RWPE2 (cell line): ENCODE results near the gene ATP2A3.

Source experiments
- ATAC-seq: fragments of 200-7000 bp; cut with Tn5 transposase; 3 replicates; pipeline ENCODE4 v1.9.1; 2021; ENCODE audit warnings: low read depth
- DNase-seq: peaks from one replicate; pipeline ENCODE4 v3.0.0-alpha.2; 2020; ENCODE audit warnings: low spot score
- H3K27ac ChIP-seq: fragments of 450-650 bp; 2 replicates; pipeline ENCODE4 v1.5.1; 2017; ENCODE audit warnings: mild to moderate bottlenecking; ENCODE audit not compliant: poor library complexity, severe bottlenecking
- H3K27me3 ChIP-seq: fragments of 250-450 bp; sonication (Bioruptor Pico); 2 replicates; pipeline ENCODE4 v1.5.1; 2021; ENCODE audit warnings: mild to moderate bottlenecking, moderate library complexity; ENCODE audit not compliant: insufficient read depth, poor library complexity, severe bottlenecking
- H3K36me3 ChIP-seq: fragments of 250-450 bp; sonication (Bioruptor Pico); 2 replicates; pipeline ENCODE4 v1.5.1; 2020; ENCODE audit warnings: low read depth, mild to moderate bottlenecking, moderate library complexity
- H3K4me1 ChIP-seq: fragments of 250-450 bp; sonication (Bioruptor Pico); 2 replicates; pipeline ENCODE4 v1.5.1; 2021; ENCODE audit warnings: mild to moderate bottlenecking, moderate library complexity; ENCODE audit not compliant: insufficient read depth, poor library complexity, severe bottlenecking
- H3K4me3 ChIP-seq: fragments of 250-450 bp; sonication (Bioruptor Pico); 2 replicates; pipeline ENCODE4 v1.5.1; 2021; ENCODE audit warnings: mild to moderate bottlenecking, moderate library complexity; ENCODE audit not compliant: severe bottlenecking
- H3K9me3 ChIP-seq: fragments of 250-450 bp; sonication (Bioruptor Pico); 2 replicates; pipeline ENCODE4 v1.5.1; 2021; ENCODE audit warnings: mild to moderate bottlenecking, moderate library complexity; ENCODE audit not compliant: severe bottlenecking
- TF ChIP-seq, protein P1 (sequence below): fragments of 450-650 bp; IDR thresholded peaks from one replicate; pipeline ENCODE4 v1.5.1; 2017; ENCODE audit warnings: mild to moderate bottlenecking, moderate library complexity; ENCODE audit not compliant: poor library complexity, severe bottlenecking

The ATP2A3 gene

DNA sequence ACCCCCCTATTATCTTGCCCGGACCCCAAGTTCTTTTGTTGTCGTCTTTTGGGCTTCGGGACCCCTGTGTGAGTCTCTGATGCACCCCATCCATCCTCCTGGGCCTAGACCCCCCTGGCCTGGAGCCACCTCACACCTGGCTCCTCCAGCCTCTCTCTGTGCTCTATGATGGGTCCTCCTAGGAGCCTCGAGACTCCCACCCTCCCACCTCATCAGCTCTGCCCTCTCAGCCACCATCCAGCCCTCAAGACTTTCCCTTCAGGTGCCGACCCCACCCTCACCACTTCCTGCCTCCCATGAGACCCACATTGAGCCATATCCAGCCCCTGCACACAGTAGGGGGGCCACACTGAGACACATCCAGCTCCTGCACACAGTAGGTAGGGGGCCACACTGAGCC is 8.7 kb upstream of the ATP2A3 start:
- no peaks in the 10 kb centered on the region for H3K36me3 ChIP-seq
- H3K4me3 ChIP-seq: no peak overlapping the region
- no peak overlapping the region for H3K27ac ChIP-seq
- no peaks in the 10 kb centered on the region for H3K4me1 ChIP-seq
- DNase-seq (no peak), ATAC-seq (no peak)
- H3K9me3 ChIP-seq: no peaks in the 10 kb centered on the region
- TF ChIP-seq, protein P1, sequence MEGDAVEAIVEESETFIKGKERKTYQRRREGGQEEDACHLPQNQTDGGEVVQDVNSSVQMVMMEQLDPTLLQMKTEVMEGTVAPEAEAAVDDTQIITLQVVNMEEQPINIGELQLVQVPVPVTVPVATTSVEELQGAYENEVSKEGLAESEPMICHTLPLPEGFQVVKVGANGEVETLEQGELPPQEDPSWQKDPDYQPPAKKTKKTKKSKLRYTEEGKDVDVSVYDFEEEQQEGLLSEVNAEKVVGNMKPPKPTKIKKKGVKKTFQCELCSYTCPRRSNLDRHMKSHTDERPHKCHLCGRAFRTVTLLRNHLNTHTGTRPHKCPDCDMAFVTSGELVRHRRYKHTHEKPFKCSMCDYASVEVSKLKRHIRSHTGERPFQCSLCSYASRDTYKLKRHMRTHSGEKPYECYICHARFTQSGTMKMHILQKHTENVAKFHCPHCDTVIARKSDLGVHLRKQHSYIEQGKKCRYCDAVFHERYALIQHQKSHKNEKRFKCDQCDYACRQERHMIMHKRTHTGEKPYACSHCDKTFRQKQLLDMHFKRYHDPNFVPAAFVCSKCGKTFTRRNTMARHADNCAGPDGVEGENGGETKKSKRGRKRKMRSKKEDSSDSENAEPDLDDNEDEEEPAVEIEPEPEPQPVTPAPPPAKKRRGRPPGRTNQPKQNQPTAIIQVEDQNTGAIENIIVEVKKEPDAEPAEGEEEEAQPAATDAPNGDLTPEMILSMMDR: no peak
- H3K27me3 ChIP-seq: no peaks in the 10 kb centered on the region

- no peak for DNase-seq
- no peaks in the 10 kb centered on the region for H3K4me1 ChIP-seq
Observed at GRCh38 chr17:3972281-3972731, 8.1 kb upstream of the ATP2A3 start.

DNA sequence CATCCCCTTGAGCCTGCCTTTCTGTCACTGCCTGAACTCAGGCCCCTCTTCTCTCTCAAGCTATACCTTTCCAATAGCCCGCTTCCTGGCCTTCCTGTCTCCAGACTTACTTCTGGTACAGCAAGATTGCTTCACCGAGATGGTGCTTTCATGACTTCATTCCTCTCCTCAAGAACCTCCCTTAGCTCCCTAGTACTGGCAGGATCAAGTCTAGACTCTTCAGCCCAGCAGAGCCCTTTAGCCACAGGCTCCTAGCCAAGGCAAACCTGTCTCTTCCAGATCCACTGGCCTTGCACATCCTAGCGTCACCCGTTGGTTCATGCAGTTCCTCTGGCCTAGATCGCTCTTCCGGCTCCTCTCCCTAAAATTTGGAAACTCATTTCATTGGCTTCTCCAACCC is 6.4 kb upstream of the ATP2A3 start:
- no peak for DNase-seq
- H3K4me3 ChIP-seq: no peak overlapping the region
- H3K9me3 ChIP-seq: no peaks in the 10 kb centered on the region
- H3K4me1 ChIP-seq: no peaks in the 10 kb centered on the region
- ATAC-seq: no peak
- H3K36me3 ChIP-seq: no peaks in the 10 kb centered on the region
- TF ChIP-seq, protein P1: no peak
- H3K27ac ChIP-seq: no peak overlapping the region
- no peaks in the 10 kb centered on the region for H3K27me3 ChIP-seq

More at GRCh38 chr17:3972281-3972731, 8.1 kb upstream of the ATP2A3 start:
- Histone ChIP-seq H3K36me3 (no peaks in the 10 kb centered on the region), H3K9me3 (no peaks in the 10 kb centered on the region), H3K27ac (no peak overlapping the region), H3K27me3 (no peaks in the 10 kb centered on the region), H3K4me3 (no peak overlapping the region)
- TF ChIP-seq, protein P1: no peak
- ATAC-seq: no peak

GRCh38 chr17:3969963-3970362 is 5.7 kb upstream of the ATP2A3 start:
- Histone ChIP-seq H3K9me3 (no peaks in the 10 kb centered on the region), H3K36me3 (no peaks in the 10 kb centered on the region), H3K27ac (no peak overlapping the region), H3K27me3 (no peaks in the 10 kb centered on the region), H3K4me3 (no peak overlapping the region), H3K4me1 (no peaks in the 10 kb centered on the region)
- DNase-seq (no peak), ATAC-seq (no peak)
- TF ChIP-seq, protein P1: no peak

GRCh38 chr17:3968886-3969524 is 4.8 kb upstream of the ATP2A3 start:
- Histone ChIP-seq H3K27ac (no peak overlapping the region), H3K9me3 (no peaks in the 10 kb centered on the region), H3K36me3 (no peaks in the 10 kb centered on the region), H3K27me3 (peaks cover 5% of the 10 kb centered on the region), H3K4me1 (no peaks in the 10 kb centered on the region), H3K4me3 (no peak overlapping the region)
- TF ChIP-seq, protein P1: no peak
- ATAC-seq (no peak), DNase-seq (no peak)
